Measurements from ENCODE around the gene ELMO1. TPM values are rescaled to one million over a fixed set of nuclear protein-coding genes. Genes with fewer than 3 reads are reported as not detected.

The ELMO1 gene
- total and polyA plus RNA-seq, 4 donors = 6.7 to 51.5 (median 14.8) TPM

DNA sequence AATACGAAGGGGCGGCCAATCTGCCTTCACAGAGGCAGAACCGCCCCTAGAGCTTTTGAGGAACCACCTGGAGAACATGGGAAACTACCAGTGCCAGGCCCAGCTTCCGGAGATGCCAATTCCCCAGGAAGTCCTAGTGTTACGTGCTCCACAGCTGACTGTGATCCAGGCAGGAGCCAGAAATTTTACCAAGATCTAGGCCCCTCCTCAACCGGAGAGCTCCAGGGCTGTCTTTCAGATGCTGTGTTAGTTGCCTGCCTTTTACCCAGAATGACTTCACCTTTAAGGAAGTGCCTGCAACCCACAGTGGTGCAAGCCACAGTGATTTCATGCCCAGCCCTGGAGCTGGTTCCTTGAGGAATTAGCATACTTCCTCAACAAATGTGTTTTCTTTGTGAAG lies 62.9 kb downstream of the ELMO1 start:
- Histone ChIP-seq H3K4me3 (ENCODE audit: low read depth in 1 of 3, low read length in 3 of 3) (no peak overlapping the region), H3K36me3 (ENCODE audit: control insufficient read depth in 4 of 4, insufficient read depth in 3 of 4, low read depth in 1 of 4, low read length in 3 of 4) (no peaks in the 10 kb centered on the region), H3K9me3 (ENCODE audit: control insufficient read depth in 4 of 4, low read length in 3 of 4) (no peaks in the 10 kb centered on the region), H3K27ac (ENCODE audit: low read depth in 1 of 2, low read length in 2 of 2) (no peak overlapping the region), H3K27me3 (ENCODE audit: control insufficient read depth in 4 of 4, insufficient read depth in 4 of 4, low read length in 3 of 4) (no peaks in the 10 kb centered on the region), H3K9ac (ENCODE audit: low read depth in 1 of 2, low read length in 2 of 2) (no peak overlapping the region), H3K4me1 (ENCODE audit: control insufficient read depth in 4 of 4, insufficient read depth in 4 of 4, low read length in 3 of 4) (peaks cover 0 to 27% (median 5%) of the 10 kb centered on the region in 4 donors)
- 77% methylated on average over 6 of the region's 6 CpGs for WGBS
- TF ChIP-seq, protein P1, sequence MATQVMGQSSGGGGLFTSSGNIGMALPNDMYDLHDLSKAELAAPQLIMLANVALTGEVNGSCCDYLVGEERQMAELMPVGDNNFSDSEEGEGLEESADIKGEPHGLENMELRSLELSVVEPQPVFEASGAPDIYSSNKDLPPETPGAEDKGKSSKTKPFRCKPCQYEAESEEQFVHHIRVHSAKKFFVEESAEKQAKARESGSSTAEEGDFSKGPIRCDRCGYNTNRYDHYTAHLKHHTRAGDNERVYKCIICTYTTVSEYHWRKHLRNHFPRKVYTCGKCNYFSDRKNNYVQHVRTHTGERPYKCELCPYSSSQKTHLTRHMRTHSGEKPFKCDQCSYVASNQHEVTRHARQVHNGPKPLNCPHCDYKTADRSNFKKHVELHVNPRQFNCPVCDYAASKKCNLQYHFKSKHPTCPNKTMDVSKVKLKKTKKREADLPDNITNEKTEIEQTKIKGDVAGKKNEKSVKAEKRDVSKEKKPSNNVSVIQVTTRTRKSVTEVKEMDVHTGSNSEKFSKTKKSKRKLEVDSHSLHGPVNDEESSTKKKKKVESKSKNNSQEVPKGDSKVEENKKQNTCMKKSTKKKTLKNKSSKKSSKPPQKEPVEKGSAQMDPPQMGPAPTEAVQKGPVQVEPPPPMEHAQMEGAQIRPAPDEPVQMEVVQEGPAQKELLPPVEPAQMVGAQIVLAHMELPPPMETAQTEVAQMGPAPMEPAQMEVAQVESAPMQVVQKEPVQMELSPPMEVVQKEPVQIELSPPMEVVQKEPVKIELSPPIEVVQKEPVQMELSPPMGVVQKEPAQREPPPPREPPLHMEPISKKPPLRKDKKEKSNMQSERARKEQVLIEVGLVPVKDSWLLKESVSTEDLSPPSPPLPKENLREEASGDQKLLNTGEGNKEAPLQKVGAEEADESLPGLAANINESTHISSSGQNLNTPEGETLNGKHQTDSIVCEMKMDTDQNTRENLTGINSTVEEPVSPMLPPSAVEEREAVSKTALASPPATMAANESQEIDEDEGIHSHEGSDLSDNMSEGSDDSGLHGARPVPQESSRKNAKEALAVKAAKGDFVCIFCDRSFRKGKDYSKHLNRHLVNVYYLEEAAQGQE (IDR thresholded peaks at IDR 0.05) = no peak
- no peak for TF ChIP-seq EGR1 (IDR thresholded peaks at IDR 0.05; ENCODE audit: low read depth in 2 of 2)
- no peak for TF ChIP-seq JUND (IDR thresholded peaks at IDR 0.05)
- no peak for TF ChIP-seq HNF4A (conservative IDR thresholded peaks at IDR 0.05)
- no peak for TF ChIP-seq RXRA (IDR thresholded peaks at IDR 0.05)
- TF ChIP-seq, protein P2, sequence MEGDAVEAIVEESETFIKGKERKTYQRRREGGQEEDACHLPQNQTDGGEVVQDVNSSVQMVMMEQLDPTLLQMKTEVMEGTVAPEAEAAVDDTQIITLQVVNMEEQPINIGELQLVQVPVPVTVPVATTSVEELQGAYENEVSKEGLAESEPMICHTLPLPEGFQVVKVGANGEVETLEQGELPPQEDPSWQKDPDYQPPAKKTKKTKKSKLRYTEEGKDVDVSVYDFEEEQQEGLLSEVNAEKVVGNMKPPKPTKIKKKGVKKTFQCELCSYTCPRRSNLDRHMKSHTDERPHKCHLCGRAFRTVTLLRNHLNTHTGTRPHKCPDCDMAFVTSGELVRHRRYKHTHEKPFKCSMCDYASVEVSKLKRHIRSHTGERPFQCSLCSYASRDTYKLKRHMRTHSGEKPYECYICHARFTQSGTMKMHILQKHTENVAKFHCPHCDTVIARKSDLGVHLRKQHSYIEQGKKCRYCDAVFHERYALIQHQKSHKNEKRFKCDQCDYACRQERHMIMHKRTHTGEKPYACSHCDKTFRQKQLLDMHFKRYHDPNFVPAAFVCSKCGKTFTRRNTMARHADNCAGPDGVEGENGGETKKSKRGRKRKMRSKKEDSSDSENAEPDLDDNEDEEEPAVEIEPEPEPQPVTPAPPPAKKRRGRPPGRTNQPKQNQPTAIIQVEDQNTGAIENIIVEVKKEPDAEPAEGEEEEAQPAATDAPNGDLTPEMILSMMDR (IDR thresholded peaks at IDR 0.05; ENCODE audit: low read depth, low read length, missing input control) = no peak
- no peak for TF ChIP-seq RAD21 (IDR thresholded peaks at IDR 0.05)
- no peak for TF ChIP-seq NR2F2 (IDR thresholded peaks at IDR 0.05)
- DNase-seq (ENCODE audit: low spot score) = no peak

GRCh38 chr7:37382546-37383088 lies 66.0 kb downstream of the ELMO1 start:
- DNase-seq (ENCODE audit: low spot score) = no peak
- 88% methylated on average over 1 of the region's 1 CpG for WGBS

More at GRCh38 chr7:37382546-37383088, 66.0 kb downstream of the ELMO1 start:
- no peaks in the 10 kb centered on the region for H3K9me3 ChIP-seq (ENCODE audit: control insufficient read depth in 4 of 4, low read length in 3 of 4)
- no peak overlapping the region for H3K4me3 ChIP-seq (ENCODE audit: low read depth in 1 of 3, low read length in 3 of 3)
- H3K27me3 ChIP-seq (ENCODE audit: control insufficient read depth in 4 of 4, insufficient read depth in 4 of 4, low read length in 3 of 4) = no peaks in the 10 kb centered on the region
- no peak for TF ChIP-seq HNF4A (conservative IDR thresholded peaks at IDR 0.05)
- TF ChIP-seq TAF1 (conservative IDR thresholded peaks at IDR 0.05) = no peak
- TF ChIP-seq, protein P1 (IDR thresholded peaks at IDR 0.05) = no peak
- no peak for TF ChIP-seq GABPA (IDR thresholded peaks at IDR 0.05 in 1 of 2, conservative IDR thresholded peaks at IDR 0.05 in 1 of 2)
- TF ChIP-seq EGR1 (IDR thresholded peaks at IDR 0.05; ENCODE audit: low read depth in 2 of 2) = no peak
- TF ChIP-seq HNF4G (IDR thresholded peaks at IDR 0.05) = no peak
- TF ChIP-seq NR2F2 (IDR thresholded peaks at IDR 0.05) = no peak
- TF ChIP-seq SP1 (IDR thresholded peaks at IDR 0.05) = no peak
- TF ChIP-seq MAX (IDR thresholded peaks at IDR 0.05) = no peak
- no peak for TF ChIP-seq RXRA (IDR thresholded peaks at IDR 0.05)
- no peak for TF ChIP-seq JUND (IDR thresholded peaks at IDR 0.05)
- no peak for TF ChIP-seq FOXA1 (IDR thresholded peaks at IDR 0.05)
- H3K9ac ChIP-seq (ENCODE audit: low read depth in 1 of 2, low read length in 2 of 2) = no peak overlapping the region
- H3K4me1 ChIP-seq (ENCODE audit: control insufficient read depth in 4 of 4, insufficient read depth in 4 of 4, low read length in 3 of 4) = peaks cover 0 to 10% (median 2%) of the 10 kb centered on the region in 4 donors
- H3K36me3 ChIP-seq (ENCODE audit: control insufficient read depth in 4 of 4, insufficient read depth in 3 of 4, low read depth in 1 of 4, low read length in 3 of 4) = no peaks in the 10 kb centered on the region
- no peak overlapping the region for H3K27ac ChIP-seq (ENCODE audit: low read depth in 1 of 2, low read length in 2 of 2)

Measured in liver (tissue), 9 donors.